Uterus (tissue), 4 donors: ENCODE results near the gene BCL11B. TPM values are rescaled to one million over a fixed set of nuclear protein-coding genes. Genes with fewer than 3 reads are reported as not detected.
"Not testable (repeated sequence)": the region's sequence is repeated elsewhere in the genome, so short reads cannot be mapped to it uniquely, and the experiment has no call there.

Experiments used
- DNase-seq, 2 donors: peaks; one replicate each; pipeline ENCODE4 v3.0.0-alpha.2; 2019 to 2020
- H3K27ac ChIP-seq, 2 donors: fragments of 200-600 bp; sonication (generic); 1 replicate in 1 of 2; 2 replicates in 1 of 2; pipeline ENCODE4 v1.5.1; 2016 to 2018
- H3K27me3 ChIP-seq, 2 donors: fragments of 200-600 bp; sonication (generic); one replicate each; pipeline ENCODE4 v1.5.1; 2018 to 2019; ENCODE audit warnings: control low read depth in 1 of 2
- H3K36me3 ChIP-seq, 2 donors: fragments of 200-600 bp; sonication (generic); one replicate each; pipeline ENCODE4 v1.5.1; 2019; ENCODE audit warnings: control low read depth in 1 of 2
- H3K4me1 ChIP-seq, 2 donors: fragments of 200-600 bp; sonication (generic); one replicate each; pipeline ENCODE4 v1.5.1; 2018 to 2019; ENCODE audit warnings: control low read depth in 1 of 2
- H3K4me3 ChIP-seq, 2 donors: fragments of 200-600 bp; sonication (generic); 1 replicate in 1 of 2; 2 replicates in 1 of 2; pipeline ENCODE4 v1.5.1; 2018 to 2019; ENCODE audit warnings: mild to moderate bottlenecking in 1 of 2
- H3K9me3 ChIP-seq, 2 donors: fragments of 200-600 bp; sonication (generic); one replicate each; pipeline ENCODE4 v1.5.1; 2019; ENCODE audit warnings: control low read depth in 1 of 2
- CTCF ChIP-seq, 4 experiments: fragments of 200-600 bp in 2 of 4; fragments of 450-650 bp in 2 of 4; sonication (generic) in 2 of 4; IDR thresholded peaks; one replicate each; pipeline ENCODE4 v1.5.1; 2016 to 2019; ENCODE audit warnings: antibody characterized with exemption in 4 of 4, mild to moderate bottlenecking in 2 of 4, moderate library complexity in 1 of 4
- POLR2A ChIP-seq, 2 donors: fragments of 450-650 bp; IDR thresholded peaks; one replicate each; pipeline ENCODE4 v1.6.1; 2016; ENCODE audit warnings: antibody characterized with exemption in 2 of 2, mild to moderate bottlenecking in 1 of 2, moderate library complexity in 1 of 2
- intact Hi-C: fragments of 100-400 bp; cut with DNase I; formaldehyde crosslinking; loops from one replicate; pipeline ENCODE4 v1.15.1; 2023; ENCODE audit warnings: low total_unique reads
- total RNA-seq, 4 donors: library from RNA; depleted of rRNA in 3 of 4; stranded (reverse); fragments of >200 nt in 3 of 4; gene quantifications; one replicate each; pipeline versions ENCODE4 v1.1.0 to v1.2.4, GENCODE V29; 2014 to 2023
- donor health status: DM: yes; HTN: yes; CAD: no.

Gene BCL11B
- total RNA-seq, 4 donors from 2014 or later = 0.29 to 0.55 (median 0.46) TPM; not detected in 1

GRCh38 chr14:99188731-99189191 is 83.2 kb downstream of the BCL11B start:
- H3K4me1 ChIP-seq = no peaks in the 10 kb centered on the region
- no peak overlapping the region for H3K27ac ChIP-seq
- intact Hi-C loops = no loop called here
- DNase-seq = no peak
- H3K4me3 ChIP-seq = no peak overlapping the region
- no peaks in the 10 kb centered on the region for H3K9me3 ChIP-seq
- no peaks in the 10 kb centered on the region for H3K27me3 ChIP-seq
- TF ChIP-seq POLR2A (IDR thresholded peaks at IDR 0.05) = no peak
- TF ChIP-seq CTCF (IDR thresholded peaks at IDR 0.05) = no peak
- H3K36me3 ChIP-seq = no peaks in the 10 kb centered on the region

GRCh38 chr14:99187858-99188257 is 84.1 kb downstream of the BCL11B start:
- TF ChIP-seq POLR2A (IDR thresholded peaks at IDR 0.05) (no peak), CTCF (IDR thresholded peaks at IDR 0.05) (no peak)
- Histone ChIP-seq H3K4me3 (no peak overlapping the region), H3K9me3 (no peaks in the 10 kb centered on the region), H3K27ac (no peak overlapping the region), H3K4me1 (no peaks in the 10 kb centered on the region), H3K27me3 (no peaks in the 10 kb centered on the region), H3K36me3 (no peaks in the 10 kb centered on the region)
- no peak for DNase-seq
- intact Hi-C loops = no loop called here

GRCh38 chr14:99186956-99187690 is 84.9 kb downstream of the BCL11B start:
- Histone ChIP-seq H3K4me1 (no peaks in the 10 kb centered on the region), H3K27ac (no peak overlapping the region), H3K36me3 (no peaks in the 10 kb centered on the region), H3K9me3 (no peaks in the 10 kb centered on the region), H3K27me3 (no peaks in the 10 kb centered on the region), H3K4me3 (no peak overlapping the region)
- intact Hi-C loops = no loop called here
- DNase-seq = no peak
- TF ChIP-seq POLR2A (IDR thresholded peaks at IDR 0.05) (no peak), CTCF (IDR thresholded peaks at IDR 0.05) (no peak)

- H3K9me3 ChIP-seq, H3K4me3 ChIP-seq, H3K36me3 ChIP-seq, intact Hi-C loops, H3K27ac ChIP-seq, DNase-seq, H3K4me1 ChIP-seq, H3K27me3 ChIP-seq: not testable (repeated sequence)
Observed at GRCh38 chr14:99186336-99186735, 85.7 kb downstream of the BCL11B start.

- Histone ChIP-seq H3K27ac (no peak overlapping the region), H3K36me3 (no peaks in the 10 kb centered on the region), H3K27me3 (no peaks in the 10 kb centered on the region), H3K4me1 (no peaks in the 10 kb centered on the region), H3K9me3 (no peaks in the 10 kb centered on the region), H3K4me3 (no peak overlapping the region)
- intact Hi-C loops = no loop called here
- no peak for DNase-seq
- no peak for TF ChIP-seq CTCF (IDR thresholded peaks at IDR 0.05)
- TF ChIP-seq POLR2A (IDR thresholded peaks at IDR 0.05) = no peak
Observed at GRCh38 chr14:99185436-99186068, 86.4 kb downstream of the BCL11B start.
